ENCODE measurements around the gene ATXN1. TPM values are rescaled to one million over a fixed set of nuclear protein-coding genes. Genes with fewer than 3 reads are reported as not detected.

Gene ATXN1
- total RNA-seq, 1 donor from 2014 or later = 59.8 TPM

GRCh38 chr6:16296061-16296670, 465.1 kb downstream of the ATXN1 start:
- peaks cover 3% of the 10 kb centered on the region for H3K27me3 Mint-ChIP-seq
- intact Hi-C loops (cut with micrococcal nuclease) = no loop called here
- no peaks in the 10 kb centered on the region for H3K36me3 Mint-ChIP-seq (ENCODE audit: low read depth)
- POLR2A ChIA-PET = no interaction called here
- ATAC-seq (ENCODE audit: low read depth) = no peak
- H3K9me3 Mint-ChIP-seq = no peaks in the 10 kb centered on the region
- no peaks in the 10 kb centered on the region for H3K4me1 Mint-ChIP-seq
- DNase-seq = no peak
- no peak overlapping the region for H3K27ac Mint-ChIP-seq
- CTCF ChIA-PET = no interaction called here
- H3K4me3 Mint-ChIP-seq = no peak overlapping the region
- no peak for TF ChIP-seq CTCF (IDR thresholded peaks at IDR 0.05)

- DNase-seq = no peak
- no peaks in the 10 kb centered on the region for H3K36me3 Mint-ChIP-seq (ENCODE audit: low read depth)
- ChIA-PET POLR2A (no interaction called here), CTCF (no interaction called here)
- H3K27me3 Mint-ChIP-seq = peaks cover 3% of the 10 kb centered on the region
- no peak for ATAC-seq (ENCODE audit: low read depth)
- H3K4me1 Mint-ChIP-seq = no peaks in the 10 kb centered on the region
- H3K9me3 Mint-ChIP-seq = no peaks in the 10 kb centered on the region
- H3K4me3 Mint-ChIP-seq = no peak overlapping the region
- H3K27ac Mint-ChIP-seq = no peak overlapping the region
- intact Hi-C loops (cut with micrococcal nuclease) = no loop called here
- no peak for TF ChIP-seq CTCF (IDR thresholded peaks at IDR 0.05)
These were observed 465.8 kb downstream of the ATXN1 start for GRCh38 chr6:16295471-16295870.

- intact Hi-C loops (cut with micrococcal nuclease) = no loop called here
- peaks cover 3% of the 10 kb centered on the region for H3K27me3 Mint-ChIP-seq
- no peaks in the 10 kb centered on the region for H3K4me1 Mint-ChIP-seq
- no peaks in the 10 kb centered on the region for H3K9me3 Mint-ChIP-seq
- no peak overlapping the region for H3K4me3 Mint-ChIP-seq
- ChIA-PET CTCF (no interaction called here), POLR2A (no interaction called here)
- no peaks in the 10 kb centered on the region for H3K36me3 Mint-ChIP-seq (ENCODE audit: low read depth)
- DNase-seq (no peak), ATAC-seq (ENCODE audit: low read depth) (no peak)
- no peak for TF ChIP-seq CTCF (IDR thresholded peaks at IDR 0.05)
- H3K27ac Mint-ChIP-seq = no peak overlapping the region
These were observed 466.2 kb downstream of the ATXN1 start for GRCh38 chr6:16295060-16295459.

GRCh38 chr6:16294371-16294770, 466.9 kb downstream of the ATXN1 start:
- no peak for DNase-seq
- H3K27ac Mint-ChIP-seq = no peak overlapping the region
- no peak overlapping the region for H3K4me3 Mint-ChIP-seq
- no peaks in the 10 kb centered on the region for H3K4me1 Mint-ChIP-seq
- H3K36me3 Mint-ChIP-seq (ENCODE audit: low read depth) = no peaks in the 10 kb centered on the region
- ChIA-PET CTCF (no interaction called here), POLR2A (no interaction called here)
- ATAC-seq (ENCODE audit: low read depth) = no peak
- intact Hi-C loops (cut with micrococcal nuclease) = no loop called here
- peaks cover 3% of the 10 kb centered on the region for H3K27me3 Mint-ChIP-seq
- no peak for TF ChIP-seq CTCF (IDR thresholded peaks at IDR 0.05)
- no peaks in the 10 kb centered on the region for H3K9me3 Mint-ChIP-seq

GRCh38 chr6:16292942-16293341, 468.3 kb downstream of the ATXN1 start:
- ChIA-PET POLR2A (no interaction called here), CTCF (interaction anchor here (0.8 to 1.1 kb wide), 2 partner anchors 24 to 470 kb away, joined by 3 read pairs; no protein-coding TSS in a partner anchor)
- TF ChIP-seq CTCF (IDR thresholded peaks at IDR 0.05) = no peak
- H3K27me3 Mint-ChIP-seq = peaks cover 3% of the 10 kb centered on the region
- H3K4me1 Mint-ChIP-seq = no peaks in the 10 kb centered on the region
- no peaks in the 10 kb centered on the region for H3K36me3 Mint-ChIP-seq (ENCODE audit: low read depth)
- no peak overlapping the region for H3K4me3 Mint-ChIP-seq
- ATAC-seq (ENCODE audit: low read depth) (no peak), DNase-seq (no peak)
- H3K27ac Mint-ChIP-seq = no peak overlapping the region
- intact Hi-C loops (cut with micrococcal nuclease) = no loop called here
- H3K9me3 Mint-ChIP-seq = no peaks in the 10 kb centered on the region

Measured in activated B cell treated with CpG ODN at 0.5 μM for 24 hours (primary cell).